ENCODE data around the gene TSLP. TPM values are rescaled to one million over a fixed set of nuclear protein-coding genes. Genes with fewer than 3 reads are reported as not detected.

TSLP gene
- total and polyA plus RNA-seq, 2 of the 4 experiments (the other 2 are of a cell fraction): 0.54 to 1.6 TPM

- DNase-seq: no peak
- H2AFZ ChIP-seq (replicated peaks; ENCODE audit: low read length, poor library complexity): no peak overlapping the region
- no peak overlapping the region for H2AK9ac ChIP-seq (replicated peaks; ENCODE audit: low read depth, low read length, poor library complexity)
- peaks cover 1% of the 10 kb centered on the region; the same call in 1 of the 2 replicates for H3K4me1 ChIP-seq (ENCODE audit: control insufficient read depth, insufficient read depth, low read length)
- H2BK120ac ChIP-seq (ENCODE audit: low read depth, low read length): no peak overlapping the region
- BruUV-seq (replicated peaks): no TSS peak
- no peaks in the 10 kb centered on the region for H3K27me3 ChIP-seq (ENCODE audit: control insufficient read depth, insufficient read depth, low read length)
- no peak overlapping the region for H3K4ac ChIP-seq (ENCODE audit: low read depth, low read length)
- no peak overlapping the region for H3K27ac ChIP-seq (ENCODE audit: insufficient read depth, low read length)
- H4K8ac ChIP-seq (ENCODE audit: low read depth in 2 of 2, low read length in 2 of 2): no peak overlapping the region
- CTCF ChIA-PET: no interaction called here
- no peaks in the 10 kb centered on the region for H3K9me3 ChIP-seq (ENCODE audit: control insufficient read depth, insufficient read depth, low read length)
- no peak overlapping the region for H2AK5ac ChIP-seq (ENCODE audit: low read depth, low read length)
- H3K79me1 ChIP-seq (ENCODE audit: low read depth in 1 of 2, low read length in 2 of 2): peaks cover 10 to 14% of the 10 kb centered on the region in 2 experiments
- WGBS, 2 experiments (ENCODE audit: extremely low coverage in 2 of 2, insufficient read length in 1 of 2): no CpG with 5 or more reads among the region's 2 CpGs
- no peak for ATAC-seq (ENCODE audit: low read depth)
- H4K5ac ChIP-seq (ENCODE audit: low read depth, low read length): no peak overlapping the region
- H3K36me3 ChIP-seq (ENCODE audit: control insufficient read depth, insufficient read depth, low read length): peaks cover 18% of the 10 kb centered on the region
- H3K9ac ChIP-seq (ENCODE audit: low read depth, low read length): no peak overlapping the region
- H3K56ac ChIP-seq (ENCODE audit: extremely low read depth, insufficient read depth, low read length): no peak overlapping the region
- H4K20me1 ChIP-seq (ENCODE audit: insufficient read depth, low read length): no peaks in the 10 kb centered on the region; the same call in 1 of the 2 replicates
- POLR2A ChIA-PET (ENCODE audit: unreplicated experiment): no interaction called here
- no peak overlapping the region for H3K14ac ChIP-seq (replicated peaks; ENCODE audit: low read depth, low read length)
- H3K18ac ChIP-seq (ENCODE audit: low read depth, low read length): no peak overlapping the region
- H4K91ac ChIP-seq (ENCODE audit: insufficient read depth, low read depth, low read length): no peak overlapping the region
- no peaks in the 10 kb centered on the region for H3K9me1 ChIP-seq (ENCODE audit: insufficient read depth, low read length)
- H2BK5ac ChIP-seq (ENCODE audit: low read depth, low read length, poor library complexity, severe bottlenecking): no peak overlapping the region
- in situ Hi-C loops (cut with MboI; ENCODE audit: low sequenced_read_pairs) (no loop called here), dilution Hi-C loops (cut with HindIII; ENCODE audit: low sequenced_read_pairs, unreplicated experiment) (no loop called here), intact Hi-C loops (cut with micrococcal nuclease) (no loop called here)
- no peak overlapping the region for H2BK20ac ChIP-seq (ENCODE audit: low read depth, low read length)
- no peak overlapping the region for H3K23ac ChIP-seq (ENCODE audit: low read depth, low read length)
- no peak for TF ChIP-seq MAZ (IDR thresholded peaks at IDR 0.05; ENCODE audit: borderline replicate concordance, low read depth, low read length)
- TF ChIP-seq SMC3 (IDR thresholded peaks at IDR 0.05; ENCODE audit: low read depth, low read length): no peak
- no peak for TF ChIP-seq RFX5 (IDR thresholded peaks at IDR 0.05; ENCODE audit: low read depth, low read length)
- TF ChIP-seq MXI1 (IDR thresholded peaks at IDR 0.05; ENCODE audit: borderline replicate concordance, low read depth, low read length): no peak
- TF ChIP-seq ELK1 (IDR thresholded peaks at IDR 0.05; ENCODE audit: borderline replicate concordance, low read depth, low read length): no peak
- no peak for TF ChIP-seq CTCF (conservative IDR thresholded peaks at IDR 0.05; ENCODE audit: low read depth, low read length)
- TF ChIP-seq POLR2A (IDR thresholded peaks at IDR 0.05; ENCODE audit: low read depth, low read length): no peak
- no peak for TF ChIP-seq CHD1 (IDR thresholded peaks at IDR 0.05; ENCODE audit: low read depth, low read length)
- no peak for TF ChIP-seq CEBPB (IDR thresholded peaks at IDR 0.05; ENCODE audit: low read depth, low read length)
- no peak for TF ChIP-seq BHLHE40 (IDR thresholded peaks at IDR 0.05; ENCODE audit: low read depth, low read length)
- no peak for TF ChIP-seq MAFK (IDR thresholded peaks at IDR 0.05; ENCODE audit: low read depth, low read length)
- TF ChIP-seq RCOR1 (IDR thresholded peaks at IDR 0.05; ENCODE audit: insufficient replicate concordance, low read length): no peak
- no peak for TF ChIP-seq RAD21 (IDR thresholded peaks at IDR 0.05; ENCODE audit: low read length)
- no peak for TF ChIP-seq FOS (IDR thresholded peaks at IDR 0.05; ENCODE audit: low read depth, low read length)
- no peak for TF ChIP-seq USF2 (IDR thresholded peaks at IDR 0.05; ENCODE audit: low read depth, low read length)
- TF ChIP-seq NFE2L2 (IDR thresholded peaks at IDR 0.05; ENCODE audit: low read depth, low read length): no peak
- H2BK15ac ChIP-seq (ENCODE audit: low read depth, low read length): no peak overlapping the region
- no peak overlapping the region for H3K4me2 ChIP-seq (ENCODE audit: low read depth, low read length)
- H3K4me3 ChIP-seq (ENCODE audit: insufficient read depth, low read depth, low read length): no peak overlapping the region
Observed at GRCh38 chr5:111119221-111119620, 47.7 kb downstream of the TSLP start.
